NCI-H446 treated with DMSO at 0.1 percent for 48 hours (cell line): ENCODE measurements around the gene KCNC4.
A peak's percentile ranks its signal among the peaks of the same experiment; 100 is the strongest.

Experiments
- DNase-seq: peaks from one replicate; lab custom pipeline; 2025; lab: John Stamatoyannopoulos, UW

The KCNC4 gene

DNA sequence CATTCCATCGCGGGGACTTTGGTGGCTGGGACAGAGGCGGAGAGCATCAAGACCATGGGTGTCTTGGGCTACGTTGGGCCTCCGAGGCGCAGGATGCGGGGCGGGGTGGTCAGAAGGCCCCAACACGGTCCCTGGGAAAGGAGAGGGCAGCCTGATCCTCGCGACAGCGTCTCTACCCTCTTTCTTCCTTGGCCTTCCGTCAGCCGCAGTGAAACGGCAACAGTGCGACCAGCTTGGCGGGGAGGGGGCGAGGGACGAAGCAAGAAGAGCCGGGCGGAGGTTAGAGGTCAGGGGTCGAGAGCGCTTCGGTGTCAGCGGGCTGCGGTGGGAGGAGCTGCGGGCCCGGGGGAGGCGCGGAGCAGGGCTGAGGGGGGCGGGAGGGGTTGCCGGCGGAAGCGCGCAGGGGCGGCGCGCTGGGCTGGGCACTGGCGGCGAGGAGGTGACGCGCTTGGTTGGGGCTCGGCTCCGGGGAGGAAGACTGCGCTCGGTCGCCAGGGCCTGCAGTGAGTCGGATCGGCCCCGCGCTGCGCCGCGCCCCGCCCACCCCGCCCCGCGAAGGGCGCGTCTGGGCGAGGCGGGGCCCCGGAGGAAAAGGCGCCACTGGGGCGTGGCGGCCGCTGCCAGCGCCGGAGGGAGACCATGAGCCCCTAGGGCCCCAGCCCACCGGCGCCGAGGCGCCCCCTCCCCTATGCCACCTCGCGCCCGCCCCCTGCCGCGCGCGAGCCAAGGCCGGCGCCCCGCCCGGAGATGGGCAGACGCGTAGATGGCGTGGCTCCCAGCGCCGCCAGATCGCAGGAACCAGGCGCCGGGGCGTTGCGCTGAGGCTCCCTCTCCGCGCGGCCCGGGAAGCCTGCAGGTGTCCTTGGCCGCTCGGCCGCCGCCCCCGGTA, at the start of gene KCNC4:
Gene KCNC4 (plus strand): TSS at position 600 of the 889 bp plus-strand sequence. CDS start 1,186 bp downstream, outside the sequence.
- peak; percentile 73 for DNase-seq

DNA sequence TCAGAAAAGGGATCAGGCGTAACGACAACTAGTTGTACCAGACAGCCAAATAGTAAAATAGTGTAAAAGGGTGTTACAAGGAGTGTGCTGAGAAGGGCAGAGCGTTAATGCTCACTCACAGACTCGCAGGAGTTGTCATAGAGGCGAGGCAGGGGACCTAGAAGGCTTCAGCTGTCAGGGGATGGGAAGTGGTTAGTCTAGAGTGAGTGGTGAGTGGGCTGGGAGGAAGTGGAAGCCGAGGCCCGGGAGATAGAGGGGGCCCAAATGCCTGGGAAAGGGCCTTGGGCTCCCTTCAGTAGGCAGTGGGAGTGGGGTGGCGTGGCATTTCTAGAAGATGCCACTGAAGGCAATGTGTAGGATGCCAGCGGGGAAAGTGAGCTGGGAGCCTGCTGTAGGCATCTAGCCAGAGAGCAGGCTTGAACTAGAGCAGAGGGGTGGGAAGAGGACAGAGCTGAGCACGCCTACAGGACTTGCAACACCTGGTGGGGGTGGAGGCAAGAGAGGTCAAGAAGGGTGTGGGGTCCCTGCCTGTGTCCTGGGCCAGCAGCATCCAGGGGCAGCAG, 49.5 kb upstream of the KCNC4 start:
- no peak for DNase-seq

DNA sequence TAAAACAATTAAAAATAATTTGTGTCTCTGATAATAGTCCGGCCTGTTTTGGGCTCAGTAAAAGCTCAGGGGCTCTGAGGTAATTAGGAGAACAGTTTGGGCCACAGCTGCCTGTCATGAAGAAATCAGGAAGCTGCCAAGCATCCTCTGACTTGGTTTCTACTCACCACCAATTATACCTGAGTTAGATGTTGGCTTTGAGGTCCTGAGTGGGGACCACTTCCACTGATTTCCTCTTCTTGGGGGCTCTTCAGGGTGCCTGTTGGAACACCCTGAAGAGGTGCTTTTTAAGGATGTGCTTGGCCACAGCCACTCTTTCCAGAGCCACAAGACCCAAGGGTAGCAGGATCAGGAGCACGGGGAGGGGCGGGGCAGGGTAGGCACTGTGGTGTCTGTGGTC, 48.9 kb upstream of the KCNC4 start:
- DNase-seq: no peak

DNA sequence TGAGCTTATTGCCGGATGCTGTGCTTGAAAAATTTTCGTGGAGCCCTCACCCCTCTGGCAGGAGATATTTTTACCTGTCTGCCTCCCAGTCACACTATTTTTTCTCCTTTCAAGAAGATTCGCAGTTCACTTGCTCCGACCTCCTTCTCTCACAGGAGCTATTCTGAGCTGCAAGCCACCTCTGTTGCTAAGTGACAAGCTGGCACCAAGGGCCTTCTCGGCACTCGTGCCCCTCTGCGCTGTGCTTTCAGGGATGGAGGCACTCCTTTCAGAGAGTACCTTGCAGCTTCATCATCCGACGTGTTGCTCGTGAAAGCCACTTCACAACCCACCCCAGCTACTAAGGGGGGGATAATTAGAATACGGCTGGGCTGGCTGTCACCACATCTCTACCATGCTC, 48.3 kb upstream of the KCNC4 start:
- DNase-seq: no peak

DNA sequence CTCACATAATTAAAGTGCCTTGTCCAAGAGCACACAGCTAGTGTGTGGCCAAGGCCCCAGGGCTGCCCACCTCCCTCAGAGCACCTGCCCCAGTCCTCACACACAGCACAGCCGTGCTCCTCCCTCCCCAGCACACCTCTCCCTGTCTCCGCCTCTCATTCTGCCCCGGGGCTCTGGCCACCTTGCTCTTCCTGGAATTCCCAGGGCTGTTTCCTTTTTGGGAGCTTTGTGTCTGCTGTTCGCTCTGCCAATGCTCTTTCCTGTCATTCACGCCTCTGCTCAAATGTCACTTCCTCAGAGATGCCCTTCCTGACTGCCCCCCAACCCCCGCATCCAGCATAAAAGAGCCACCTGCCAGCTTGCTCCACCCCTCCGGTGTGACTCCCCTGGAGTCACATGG, 46.5 kb upstream of the KCNC4 start:
- no peak for DNase-seq

DNA sequence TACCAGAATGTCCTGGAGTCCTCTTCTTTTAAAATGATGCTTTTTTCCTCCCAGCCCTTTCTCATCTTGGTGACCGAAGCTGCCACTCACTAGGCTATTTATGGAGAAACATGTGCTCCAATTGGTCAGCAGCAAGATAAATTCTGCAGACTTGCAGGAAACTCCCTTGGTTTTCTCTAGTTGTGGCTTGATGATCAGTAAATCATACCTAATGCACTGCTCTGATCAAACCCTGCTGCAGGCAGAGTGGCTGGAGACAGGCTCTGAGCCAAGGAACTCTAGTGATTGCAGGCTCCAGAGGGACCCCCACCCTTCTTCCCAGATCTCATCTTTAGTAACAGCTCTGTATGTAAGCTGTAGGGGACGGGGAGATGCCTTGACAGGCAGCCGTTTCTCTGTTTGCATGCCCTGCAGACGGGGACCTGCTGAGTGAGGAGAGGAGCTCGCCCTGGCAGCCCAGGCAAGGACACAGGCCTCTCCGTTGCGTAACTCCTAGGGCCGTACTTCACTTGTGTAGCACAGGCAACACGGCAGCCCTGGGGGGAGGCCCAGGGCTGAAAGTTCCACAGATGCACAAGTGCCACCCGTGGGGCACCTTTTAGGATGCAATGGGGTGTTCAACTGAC, 45.3 kb upstream of the KCNC4 start:
- DNase-seq: no peak

DNA sequence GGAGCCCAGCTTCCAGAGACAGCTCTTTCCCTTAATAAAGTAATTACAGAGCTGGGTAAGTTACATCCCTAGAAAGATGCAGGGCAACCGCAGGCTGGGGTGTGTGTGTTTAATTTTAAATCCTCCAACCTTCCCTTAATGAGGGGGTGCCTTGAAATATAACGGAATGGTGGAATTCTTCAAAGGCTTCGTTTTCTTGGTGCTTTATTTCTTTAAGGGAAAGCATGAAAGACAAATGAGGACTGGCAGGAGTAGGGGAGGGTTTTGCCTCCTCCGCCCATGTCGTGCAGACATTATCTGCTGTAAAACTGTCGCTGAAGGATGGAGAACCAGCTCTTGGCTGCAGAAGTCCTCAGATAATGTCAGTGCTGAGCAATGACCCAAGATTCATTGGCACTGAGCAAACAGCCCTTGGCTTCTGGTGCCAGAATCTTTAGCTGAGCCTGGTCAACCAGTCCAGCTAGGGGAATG, 44.3 kb upstream of the KCNC4 start:
- DNase-seq: no peak

DNA sequence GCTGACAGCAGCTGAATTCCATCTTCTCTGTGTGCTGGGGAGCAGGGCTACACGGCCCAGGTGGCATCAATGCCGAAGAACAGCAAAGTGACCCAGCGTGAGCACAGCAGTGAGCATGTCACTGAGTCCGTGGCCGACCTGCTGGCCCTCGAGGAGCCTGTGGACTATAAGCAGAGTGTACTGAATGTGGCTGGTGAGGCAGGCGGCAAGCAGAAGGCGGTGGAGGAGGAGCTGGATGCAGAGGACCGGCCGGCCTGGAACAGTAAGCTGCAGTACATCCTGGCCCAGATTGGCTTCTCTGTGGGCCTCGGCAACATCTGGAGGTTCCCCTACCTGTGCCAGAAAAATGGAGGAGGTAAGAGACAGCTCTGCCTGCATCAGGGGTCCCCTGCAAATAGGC, 43.3 kb upstream of the KCNC4 start:
- no peak for DNase-seq

DNA sequence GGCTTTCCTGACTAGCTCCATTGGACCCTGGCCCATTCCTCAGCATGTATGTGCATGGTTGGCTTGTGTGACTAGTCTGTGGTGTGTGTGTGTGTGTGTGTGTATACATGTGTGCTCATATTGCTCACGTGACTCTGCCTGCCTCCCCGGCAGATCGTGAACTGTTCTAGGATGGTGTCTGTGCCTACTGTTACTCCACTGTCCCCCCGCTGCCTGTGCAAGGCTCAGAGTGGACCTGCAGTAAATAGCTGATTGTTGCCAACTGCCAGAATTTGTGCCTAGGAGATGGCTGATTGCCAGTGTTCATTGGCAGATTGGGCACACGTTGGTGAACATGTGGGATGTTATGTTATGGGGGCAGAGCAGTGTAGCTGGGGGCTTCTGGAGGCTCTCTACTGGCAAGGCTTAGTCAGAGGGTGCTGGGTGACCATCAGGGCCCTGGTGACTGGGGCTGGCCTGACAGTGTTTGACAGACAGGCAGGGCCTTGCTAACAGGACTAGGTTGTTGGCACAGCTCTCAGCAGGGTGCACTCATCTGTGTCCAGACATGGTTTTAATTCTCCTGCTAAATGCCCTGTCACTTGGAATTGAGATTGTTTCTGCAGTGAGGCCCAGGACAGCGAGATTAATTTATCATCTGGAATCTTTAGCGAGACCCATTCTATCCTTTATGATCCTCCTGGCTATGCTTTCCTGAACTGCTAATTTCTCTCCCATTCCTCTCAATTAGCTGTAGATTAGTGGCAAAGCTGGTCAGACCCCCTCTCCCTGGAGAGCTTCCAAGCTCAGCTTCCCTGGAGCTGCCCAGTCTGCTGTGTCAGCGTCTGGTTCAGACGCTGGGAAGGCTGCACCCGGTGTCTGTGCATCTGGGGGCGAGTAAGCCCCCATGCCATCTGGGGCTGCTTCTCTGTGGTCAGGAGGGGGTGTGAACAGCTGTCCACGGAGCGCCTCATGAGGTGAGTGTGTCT, 39.1 kb upstream of the KCNC4 start:
- peak; percentile 96 for DNase-seq

DNA sequence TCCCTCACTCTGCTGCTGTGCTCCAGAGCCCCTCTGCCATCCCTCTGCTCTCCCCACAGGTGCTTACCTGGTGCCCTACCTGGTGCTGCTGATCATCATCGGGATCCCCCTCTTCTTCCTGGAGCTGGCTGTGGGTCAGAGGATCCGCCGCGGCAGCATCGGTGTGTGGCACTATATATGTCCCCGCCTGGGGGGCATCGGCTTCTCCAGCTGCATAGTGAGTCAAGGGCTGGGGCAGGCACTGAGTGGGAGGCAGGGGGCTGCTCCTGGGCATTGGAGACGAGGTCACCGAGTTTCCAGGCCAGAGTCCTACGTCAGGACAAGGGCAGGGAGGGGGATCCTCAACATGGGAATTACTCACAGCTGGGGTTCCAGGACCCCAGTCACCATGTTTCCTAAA, 38.1 kb upstream of the KCNC4 start:
- no peak for DNase-seq

DNA sequence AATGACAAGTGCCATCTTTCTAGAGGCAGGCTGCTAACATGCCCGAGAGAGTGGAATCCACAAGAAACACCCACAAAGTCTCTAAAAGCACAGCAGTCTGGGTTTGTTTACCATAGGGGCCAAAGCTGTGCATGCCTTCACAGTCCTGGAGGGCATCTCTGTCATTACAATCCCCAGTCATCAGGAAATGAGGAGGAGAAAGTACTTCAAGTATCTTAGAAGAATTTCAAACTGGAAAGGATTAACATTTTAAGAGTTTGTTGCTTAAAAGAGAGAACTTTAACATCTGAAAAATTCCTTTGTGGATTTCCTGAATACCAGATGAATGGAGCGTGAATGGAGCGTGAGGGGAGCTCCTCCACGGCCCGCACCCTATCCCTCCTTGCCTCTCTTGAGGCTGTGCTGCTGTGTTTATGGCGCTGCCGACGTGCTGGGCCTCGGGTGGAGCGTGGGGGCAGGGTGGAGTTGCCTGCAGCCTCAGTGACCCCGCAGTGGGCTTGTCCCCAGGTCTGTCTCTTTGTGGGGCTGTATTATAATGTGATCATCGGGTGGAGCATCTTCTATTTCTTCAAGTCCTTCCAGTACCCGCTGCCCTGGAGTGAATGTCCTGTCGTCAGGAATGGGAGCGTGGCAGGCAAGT, 36.5 kb upstream of the KCNC4 start:
- DNase-seq: no peak

DNA sequence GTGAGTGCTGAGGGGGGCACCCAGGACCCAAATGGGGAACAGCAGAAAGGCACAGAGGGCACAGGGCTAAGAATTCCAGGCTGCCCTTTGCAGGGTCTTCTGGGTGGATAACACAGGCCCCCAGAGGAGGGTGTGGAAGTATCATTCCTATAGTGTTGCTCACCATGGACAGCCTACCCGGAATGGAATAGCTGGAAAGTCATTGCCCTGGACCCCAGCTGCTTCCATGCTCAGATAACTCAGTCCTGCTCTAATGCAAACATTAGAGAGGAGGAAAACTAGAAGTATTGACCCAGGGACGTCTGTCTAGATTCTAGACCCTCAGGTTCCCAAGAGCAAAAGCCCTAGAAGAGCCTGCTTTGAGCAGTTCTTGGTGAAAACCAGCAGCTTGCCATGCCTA, 35.2 kb upstream of the KCNC4 start:
- no peak for DNase-seq

DNA sequence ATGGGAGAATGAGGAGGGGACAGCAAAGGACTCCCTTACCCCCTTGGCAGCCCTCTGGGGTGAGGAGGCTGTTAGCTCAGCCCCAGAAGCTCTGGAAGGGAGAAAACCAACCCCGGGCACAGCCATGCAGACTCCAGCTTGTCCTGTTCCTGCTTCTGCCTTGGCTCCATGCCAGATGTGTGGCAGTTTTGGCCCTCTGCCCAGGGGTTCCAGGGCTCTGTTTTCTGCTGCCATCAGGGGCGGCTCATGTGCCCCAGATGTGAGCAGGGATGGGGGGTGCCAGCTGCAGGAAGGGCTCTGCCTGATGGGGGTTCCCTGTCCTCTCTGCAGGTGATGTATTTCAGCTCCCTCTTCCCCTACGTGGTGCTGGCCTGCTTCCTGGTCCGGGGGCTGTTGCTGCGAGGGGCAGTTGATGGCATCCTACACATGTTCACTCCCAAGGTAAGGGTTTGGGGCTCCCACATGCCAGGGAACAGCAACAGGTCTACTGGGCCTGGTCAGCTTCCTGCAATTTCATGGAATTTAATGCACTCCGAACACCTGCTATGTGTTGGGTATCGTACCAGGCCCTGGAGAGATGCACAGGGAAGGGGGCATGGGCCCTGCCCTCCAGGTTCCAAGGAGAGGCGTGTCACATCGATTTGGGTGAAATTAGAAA, 33.7 kb upstream of the KCNC4 start:
- DNase-seq: peak; percentile 56

DNA sequence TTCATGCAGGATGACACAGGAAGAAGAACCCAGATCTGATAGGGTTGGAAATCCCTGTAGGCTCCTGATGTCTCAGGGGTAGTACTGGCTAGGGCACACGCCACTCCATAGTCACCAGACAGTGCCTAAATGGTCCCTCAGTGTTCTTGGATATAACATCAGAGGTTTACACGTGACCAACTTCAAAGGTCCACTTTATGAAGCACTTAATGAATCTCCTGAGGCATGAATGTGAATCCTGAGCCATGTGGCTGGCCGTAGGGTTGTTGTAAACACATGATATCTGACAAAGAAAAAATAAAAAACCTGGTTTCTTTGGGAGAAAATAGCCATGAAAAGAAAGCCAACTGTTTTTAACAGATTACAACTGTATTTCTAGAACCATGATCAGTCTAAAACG, 32.3 kb upstream of the KCNC4 start:
- no peak for DNase-seq

DNA sequence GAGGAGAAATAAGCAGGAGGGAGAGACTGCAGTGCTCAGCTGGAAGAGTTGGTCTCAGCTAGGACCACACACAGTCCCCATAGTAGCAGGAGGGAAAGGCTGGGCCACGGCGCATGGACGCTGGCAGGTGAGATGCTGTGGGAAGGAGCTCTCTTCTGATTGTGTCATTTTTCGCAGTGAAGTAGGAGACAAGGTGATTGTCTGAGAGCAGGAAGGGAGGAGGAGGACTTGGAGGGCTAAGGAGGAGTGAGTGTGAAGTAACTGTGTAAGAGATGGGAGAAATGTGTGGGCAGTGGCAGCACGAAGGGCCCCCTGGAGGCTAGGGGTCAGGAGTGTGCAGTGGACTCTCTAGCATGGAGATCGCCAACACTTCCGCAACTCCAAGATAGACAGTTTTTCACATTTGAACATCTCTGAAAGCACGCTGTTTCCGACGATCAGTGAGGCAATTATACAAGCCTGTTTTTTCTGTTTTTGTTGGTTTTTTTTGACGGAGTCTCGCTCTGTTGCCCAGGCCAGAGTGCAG, 26.4 kb upstream of the KCNC4 start:
- no peak for DNase-seq

DNA sequence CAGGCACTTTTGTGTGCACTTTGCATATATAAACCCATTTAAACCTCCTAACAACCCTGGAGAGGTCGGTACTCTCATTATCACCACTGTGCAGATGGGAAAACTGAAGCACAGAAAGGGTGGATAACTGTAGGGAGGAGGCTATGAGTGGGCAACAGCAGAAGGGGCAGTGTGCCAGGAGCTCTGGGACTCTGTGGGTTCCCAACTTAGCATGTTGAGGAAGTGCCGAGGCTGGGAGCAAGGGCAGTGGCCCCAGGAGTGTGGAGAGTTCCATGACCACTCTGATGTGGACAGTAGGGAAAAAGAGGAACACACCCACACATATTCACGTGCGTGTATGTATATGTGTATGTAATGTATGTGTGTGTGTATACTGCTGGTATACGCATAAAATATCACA, 25.7 kb upstream of the KCNC4 start:
- no peak for DNase-seq

DNA sequence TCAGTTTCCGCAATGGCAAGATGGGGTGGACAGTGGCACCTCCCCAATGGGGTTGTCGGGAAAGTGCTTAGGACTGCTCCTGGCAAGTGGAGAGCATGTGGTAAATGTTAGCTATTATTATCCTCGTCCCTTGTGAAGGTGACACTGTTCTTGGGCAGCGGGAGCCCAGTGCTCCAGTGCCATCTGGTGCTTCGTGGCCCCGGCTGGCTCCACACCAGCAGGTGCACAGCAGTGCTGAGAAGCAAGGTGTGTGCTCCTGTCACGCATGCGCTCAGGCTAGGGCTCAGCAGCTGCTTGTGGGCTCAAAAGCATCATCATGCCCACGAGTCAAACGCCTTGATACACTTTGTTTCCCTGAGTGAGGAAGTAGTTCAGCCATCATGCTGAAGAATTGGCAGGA, 24.9 kb upstream of the KCNC4 start:
- DNase-seq: no peak

DNA sequence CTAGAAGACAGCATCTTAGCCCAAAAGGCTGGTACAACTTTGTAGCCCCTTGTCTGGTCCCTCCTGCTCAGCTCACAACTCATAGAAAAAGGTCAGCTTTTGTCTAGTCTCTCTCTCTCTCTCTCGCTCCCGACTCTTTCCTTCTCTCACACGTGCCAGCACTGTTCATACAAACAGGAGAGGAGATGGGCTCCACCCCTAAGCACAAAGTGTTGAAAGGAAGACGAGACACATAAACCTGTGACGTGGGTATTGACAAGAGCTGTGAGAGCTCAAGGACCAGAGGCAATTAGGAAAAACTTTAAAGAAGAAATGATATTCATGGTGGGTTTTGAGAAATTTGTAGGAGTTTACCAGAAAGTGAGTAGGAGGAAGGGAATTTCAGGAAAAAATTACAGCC, 23.6 kb upstream of the KCNC4 start:
- DNase-seq: no peak

DNA sequence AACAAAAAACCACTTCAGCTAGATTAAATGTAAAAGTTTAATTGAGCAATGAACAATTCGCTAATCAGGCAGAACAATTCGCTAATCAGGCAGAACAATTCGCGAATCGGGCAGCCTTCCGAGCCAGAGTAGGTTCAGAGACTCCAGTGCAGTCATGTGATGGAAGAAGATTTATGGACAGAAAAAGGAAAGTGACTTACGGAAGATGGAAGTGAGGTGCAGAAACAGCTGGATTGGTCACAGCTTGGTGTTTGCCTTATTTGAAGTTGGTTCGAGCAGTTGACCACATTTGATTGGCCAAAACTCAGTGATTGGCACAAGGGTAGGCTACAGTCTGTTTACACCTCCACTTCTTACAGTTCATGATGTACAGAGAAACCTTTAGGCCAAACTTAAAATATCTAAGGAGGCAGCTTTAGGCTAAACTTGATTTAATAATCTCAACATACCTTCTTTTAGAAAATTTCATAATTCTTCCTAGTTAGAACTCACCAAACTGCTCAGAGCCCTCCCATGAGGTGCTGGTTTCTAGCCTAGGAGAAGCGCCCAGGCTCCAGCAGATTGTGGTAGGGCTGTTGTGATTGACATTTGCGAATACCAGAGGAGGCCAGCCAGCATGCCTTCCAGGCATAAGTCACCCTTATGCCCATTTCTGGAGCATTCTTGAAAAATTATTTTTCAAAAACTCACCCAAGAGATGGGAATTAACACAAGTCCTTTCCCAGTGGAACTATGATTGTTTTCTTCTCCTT, 22.8 kb upstream of the KCNC4 start:
- peak; percentile 48 for DNase-seq

DNA sequence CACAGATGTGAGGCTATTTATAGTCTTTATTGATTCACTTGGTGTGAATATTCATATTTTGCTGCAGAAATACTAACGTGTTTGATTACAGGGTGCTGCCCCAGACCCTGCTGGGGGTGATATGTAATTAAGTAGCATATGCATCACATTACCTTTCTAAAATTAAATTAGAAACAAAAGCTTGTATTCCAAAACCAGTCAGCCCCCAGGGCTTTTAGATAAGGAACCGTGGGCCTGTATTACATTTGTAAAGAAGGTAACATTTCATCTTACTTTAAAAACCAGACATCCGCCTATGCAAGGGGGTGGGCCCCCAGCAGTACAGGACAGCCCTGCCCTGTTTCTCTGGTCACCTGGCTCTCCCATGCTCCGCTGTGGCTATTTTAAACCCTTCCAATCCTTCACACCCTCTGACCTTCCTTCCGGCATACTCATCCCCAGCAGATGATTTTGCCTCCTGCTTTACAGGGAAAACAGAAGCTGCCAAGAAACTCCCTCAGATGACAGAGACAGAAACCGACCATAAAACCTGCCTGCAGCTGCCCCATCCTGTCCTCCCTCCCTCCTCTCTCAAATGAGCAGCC, 22.0 kb upstream of the KCNC4 start:
- peak; percentile 20 for DNase-seq
